Body of pancreas (tissue), 4 donors: ENCODE measurements around the gene APRT. TPM values are rescaled to one million over a fixed set of nuclear protein-coding genes. Genes with fewer than 3 reads are reported as not detected.

Experiments used
- ATAC-seq: fragments of 150-250 bp; one replicate; pipeline ENCODE4 v1.9.1; 2016
- DNase-seq, 4 donors: peaks; one replicate each; pipeline ENCODE4 v3.0.0-alpha.2; 2019
- H3K27ac ChIP-seq, 4 donors: fragments of 200-600 bp; sonication (generic); 1 replicate in 3 of 4; 2 replicates in 1 of 4; pipeline versions ENCODE4 v1.5.1 to v1.6.1; 2016 to 2019; ENCODE audit warnings: mild to moderate bottlenecking in 1 of 4, mixed read lengths in 1 of 4, moderate library complexity in 1 of 4
- H3K27me3 ChIP-seq, 2 donors: fragments of 200-600 bp; sonication (generic); one replicate each; pipeline ENCODE4 v1.6.0; 2016; ENCODE audit warnings: mild to moderate bottlenecking in 1 of 2
- H3K36me3 ChIP-seq, 2 donors: fragments of 200-600 bp; sonication (generic); replicated peaks in 1 of 2; 2 replicates each; pipeline ENCODE4 v1.5.1; 2016; ENCODE audit warnings: low read depth in 2 of 2; ENCODE audit not compliant: insufficient read depth in 1 of 2
- H3K4me1 ChIP-seq: fragments of 200-600 bp; sonication (generic); one replicate; pipeline ENCODE4 v1.6.0; 2016
- H3K4me3 ChIP-seq, 2 donors: fragments of 200-600 bp; sonication (generic); 1 replicate in 1 of 2; 2 replicates in 1 of 2; pipeline ENCODE4 v1.5.1; 2016 to 2019
- H3K9me3 ChIP-seq, 3 donors: fragments of 200-600 bp; sonication (generic); 1 replicate in 2 of 3; 2 replicates in 1 of 3; pipeline ENCODE4 v1.5.1; 2016
- POLR2A ChIP-seq, 3 donors: fragments of 450-650 bp; IDR thresholded peaks; one replicate each; pipeline ENCODE4 v1.6.1; 2016; ENCODE audit warnings: antibody characterized with exemption in 3 of 3, mild to moderate bottlenecking in 2 of 3
- WGBS, 2 donors: methylation state at CpG; one replicate each; pipeline ENCODE4 v1.1.5; 2017; 5-methylcytosine and 5-hydroxymethylcytosine counted together
- intact Hi-C: fragments of 100-400 bp; cut with DNase I; formaldehyde crosslinking; loops from one replicate; pipeline ENCODE4 v1.15.1; 2023
- total RNA-seq, 2 donors: library from RNA; depleted of rRNA; stranded (reverse); fragments of >200 nt; gene quantifications; one replicate each; pipeline ENCODE4 v1.1.0, GENCODE V29; 2016
- TF ChIP-seq, protein P1 (sequence below), 7 experiments: fragments of 450-650 bp in 4 of 7; fragments of 200-600 bp in 3 of 7; sonication (generic) in 3 of 7; IDR thresholded peaks; one replicate each; pipeline ENCODE4 v1.5.1; 2016 to 2019; ENCODE audit warnings: antibody characterized with exemption in 7 of 7

Gene APRT
- total RNA-seq, 2 donors from 2014 or later: 95.9 to 104 TPM

DNA sequence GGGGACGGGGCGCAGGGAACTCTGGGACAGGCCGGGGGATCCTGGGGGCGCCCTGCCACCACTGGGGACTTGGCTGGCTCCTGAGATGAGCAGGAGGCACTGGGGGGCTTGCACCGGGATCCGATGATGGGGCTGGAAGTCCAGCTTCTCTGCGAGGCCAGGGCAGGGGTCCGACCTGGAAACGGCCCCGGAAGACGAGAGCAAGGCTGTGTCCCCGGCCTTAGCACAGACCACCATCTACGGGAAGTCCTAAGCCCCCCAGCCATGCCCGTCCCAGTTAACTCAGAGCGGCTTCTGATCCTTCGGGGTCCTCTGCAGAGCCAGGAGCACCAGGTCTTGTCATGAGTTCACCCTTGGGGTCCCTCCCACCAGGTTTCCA is 7.6 kb downstream of the APRT start:
- no peaks in the 10 kb centered on the region for H3K36me3 ChIP-seq
- ATAC-seq: no peak
- H3K4me1 ChIP-seq: peaks cover 25% of the 10 kb centered on the region
- no peak for TF ChIP-seq POLR2A (IDR thresholded peaks at IDR 0.05)
- TF ChIP-seq, protein P1, sequence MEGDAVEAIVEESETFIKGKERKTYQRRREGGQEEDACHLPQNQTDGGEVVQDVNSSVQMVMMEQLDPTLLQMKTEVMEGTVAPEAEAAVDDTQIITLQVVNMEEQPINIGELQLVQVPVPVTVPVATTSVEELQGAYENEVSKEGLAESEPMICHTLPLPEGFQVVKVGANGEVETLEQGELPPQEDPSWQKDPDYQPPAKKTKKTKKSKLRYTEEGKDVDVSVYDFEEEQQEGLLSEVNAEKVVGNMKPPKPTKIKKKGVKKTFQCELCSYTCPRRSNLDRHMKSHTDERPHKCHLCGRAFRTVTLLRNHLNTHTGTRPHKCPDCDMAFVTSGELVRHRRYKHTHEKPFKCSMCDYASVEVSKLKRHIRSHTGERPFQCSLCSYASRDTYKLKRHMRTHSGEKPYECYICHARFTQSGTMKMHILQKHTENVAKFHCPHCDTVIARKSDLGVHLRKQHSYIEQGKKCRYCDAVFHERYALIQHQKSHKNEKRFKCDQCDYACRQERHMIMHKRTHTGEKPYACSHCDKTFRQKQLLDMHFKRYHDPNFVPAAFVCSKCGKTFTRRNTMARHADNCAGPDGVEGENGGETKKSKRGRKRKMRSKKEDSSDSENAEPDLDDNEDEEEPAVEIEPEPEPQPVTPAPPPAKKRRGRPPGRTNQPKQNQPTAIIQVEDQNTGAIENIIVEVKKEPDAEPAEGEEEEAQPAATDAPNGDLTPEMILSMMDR (IDR thresholded peaks at IDR 0.05): no peak
- H3K4me3 ChIP-seq: no peak overlapping the region
- DNase-seq: no peak
- H3K9me3 ChIP-seq: no peaks in the 10 kb centered on the region
- 3 to 4% methylated on average over 5 to 16 of the region's 16 CpGs for WGBS, 2 donors
- no peaks in the 10 kb centered on the region for H3K27me3 ChIP-seq
- intact Hi-C loops: no loop called here
- no peak overlapping the region for H3K27ac ChIP-seq

DNA sequence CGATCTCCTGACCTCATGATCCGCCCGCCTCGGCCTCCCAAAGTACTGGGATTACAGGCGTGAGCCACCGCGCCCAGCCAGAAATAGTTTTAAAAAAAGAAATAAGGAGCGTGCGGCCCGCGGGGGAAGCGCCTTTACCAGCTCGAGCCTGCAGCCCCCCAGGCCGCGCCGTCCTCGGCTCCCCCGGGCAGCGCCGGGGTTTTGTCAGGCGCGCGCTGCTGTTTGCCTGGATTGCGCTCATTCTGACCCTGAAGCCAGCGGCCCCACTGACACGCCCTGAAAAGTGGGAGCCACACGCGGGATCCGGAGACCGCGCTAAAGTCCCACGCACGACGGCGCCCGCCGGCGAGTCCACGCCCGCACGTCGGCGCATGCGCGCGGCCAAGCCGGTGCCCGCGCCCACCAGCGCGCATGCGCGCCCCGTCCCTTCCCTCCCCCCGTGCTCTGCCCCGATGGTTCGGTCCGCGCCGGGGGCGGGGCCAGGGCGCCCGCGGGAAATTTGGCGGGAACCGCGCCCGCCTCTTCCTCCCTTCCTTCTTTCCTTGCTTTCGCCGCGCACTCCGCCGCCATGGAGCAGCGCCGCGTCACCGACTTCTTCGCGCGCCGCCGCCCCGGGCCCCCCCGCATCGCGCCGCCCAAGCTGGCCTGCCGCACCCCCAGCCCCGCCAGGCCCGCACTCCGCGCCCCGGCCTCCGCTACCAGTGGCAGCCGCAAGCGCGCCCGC is 8.3 kb downstream of the APRT start, which contains the start of gene CDT1:
Gene CDT1 (plus strand): TSS at position 526 of the 724 bp plus-strand sequence. CDS start 43 bp downstream, at position 569.
- H3K27ac ChIP-seq: peak within 1 kb of the TSS in 2 of 4 donors; percentile 39 to 56
- intact Hi-C loops: no loop called here
- ATAC-seq (peak; percentile 88), DNase-seq (peak; percentile 81 to 89 (median 84))
- no peaks in the 10 kb centered on the region for H3K27me3 ChIP-seq
- H3K36me3 ChIP-seq: no peaks in the 10 kb centered on the region
- 0 to 1% methylated on average over 21 to 64 of the region's 98 CpGs for WGBS, 2 donors
- TF ChIP-seq, protein P1 (IDR thresholded peaks at IDR 0.05): peak in 1 of 7 experiments; percentile 5
- TF ChIP-seq POLR2A (IDR thresholded peaks at IDR 0.05): peak in 2 of 3 donors; percentile 54 to 56
- peaks cover 23% of the 10 kb centered on the region for H3K4me1 ChIP-seq
- peak within 1 kb of the TSS in 1 of 2 donors; percentile 60 for H3K4me3 ChIP-seq
- no peaks in the 10 kb centered on the region for H3K9me3 ChIP-seq

DNA sequence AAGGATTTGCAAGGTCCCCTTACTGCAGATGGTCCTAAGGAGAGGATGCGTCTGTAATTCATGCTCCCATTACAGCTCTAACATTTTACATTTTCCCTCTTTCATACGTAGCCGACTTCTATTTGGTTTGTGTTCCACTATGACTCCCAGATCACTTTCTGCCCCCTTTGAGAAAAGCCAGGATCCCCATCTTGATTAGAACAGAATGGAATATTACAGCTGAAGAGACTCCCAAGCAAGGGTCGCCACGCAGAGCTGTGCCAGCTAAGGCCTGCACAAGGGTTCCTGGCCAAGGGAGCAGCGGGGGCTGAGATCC is 11.5 kb downstream of the APRT start:
- H3K27me3 ChIP-seq: no peaks in the 10 kb centered on the region

DNA sequence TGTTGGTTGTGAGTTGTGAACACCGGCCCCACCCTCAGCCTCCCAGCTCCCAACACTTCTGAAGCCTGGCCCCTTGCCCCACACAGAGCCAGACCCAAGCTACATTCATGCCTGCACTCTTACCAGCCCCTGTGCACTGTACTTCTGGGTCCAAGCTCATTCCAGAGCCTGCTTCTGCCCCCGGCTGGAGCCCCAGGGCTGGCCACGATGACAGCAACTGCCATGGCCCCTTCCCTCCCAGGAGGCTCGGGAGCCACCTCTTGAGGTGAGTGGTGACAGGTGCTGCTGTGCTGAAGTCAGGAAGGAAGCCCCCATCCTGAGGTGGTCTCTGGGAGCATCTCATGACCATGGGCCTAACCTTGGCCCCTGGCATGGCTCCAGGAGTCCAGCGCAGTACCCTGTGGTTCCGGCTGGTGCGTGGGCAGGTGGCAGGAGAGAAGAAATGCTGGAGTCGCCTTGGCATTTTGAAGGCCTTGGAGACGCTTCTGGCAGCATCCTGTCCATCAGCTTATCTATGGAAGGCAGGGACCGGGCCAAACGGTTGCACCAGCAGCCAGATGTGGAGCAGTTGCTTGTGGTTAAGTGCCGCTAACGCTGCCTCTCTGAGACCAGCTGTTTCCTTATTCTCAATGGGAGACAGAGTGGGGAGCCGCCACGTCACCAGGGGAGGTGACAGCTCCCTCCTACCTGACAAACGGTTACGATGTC is 12.0 kb downstream of the APRT start:
- H3K4me3 ChIP-seq: no peak overlapping the region
- TF ChIP-seq POLR2A (IDR thresholded peaks at IDR 0.05): no peak
- 77 to 87% methylated on average over 11 to 17 of the region's 17 CpGs for WGBS, 2 donors
- DNase-seq: no peak
- H3K9me3 ChIP-seq: no peaks in the 10 kb centered on the region
- H3K36me3 ChIP-seq: no peaks in the 10 kb centered on the region
- H3K27ac ChIP-seq: no peak overlapping the region
- H3K27me3 ChIP-seq: no peaks in the 10 kb centered on the region
- intact Hi-C loops: no loop called here
- H3K4me1 ChIP-seq: peaks cover 19% of the 10 kb centered on the region
- no peak for ATAC-seq

More for the DNA sequence above, 11.5 kb downstream of the APRT start:
- TF ChIP-seq, protein P1 (IDR thresholded peaks at IDR 0.05): no peak
- no peak for TF ChIP-seq POLR2A (IDR thresholded peaks at IDR 0.05)
- WGBS, 2 donors: 75 to 93% methylated on average over 6 of the region's 6 CpGs
- ATAC-seq: no peak
- H3K4me1 ChIP-seq: peaks cover 23% of the 10 kb centered on the region
- DNase-seq: no peak
- H3K27ac ChIP-seq: no peak overlapping the region
- no peak overlapping the region for H3K4me3 ChIP-seq
- intact Hi-C loops: no loop called here
- no peaks in the 10 kb centered on the region for H3K9me3 ChIP-seq
- H3K36me3 ChIP-seq: no peaks in the 10 kb centered on the region

DNA sequence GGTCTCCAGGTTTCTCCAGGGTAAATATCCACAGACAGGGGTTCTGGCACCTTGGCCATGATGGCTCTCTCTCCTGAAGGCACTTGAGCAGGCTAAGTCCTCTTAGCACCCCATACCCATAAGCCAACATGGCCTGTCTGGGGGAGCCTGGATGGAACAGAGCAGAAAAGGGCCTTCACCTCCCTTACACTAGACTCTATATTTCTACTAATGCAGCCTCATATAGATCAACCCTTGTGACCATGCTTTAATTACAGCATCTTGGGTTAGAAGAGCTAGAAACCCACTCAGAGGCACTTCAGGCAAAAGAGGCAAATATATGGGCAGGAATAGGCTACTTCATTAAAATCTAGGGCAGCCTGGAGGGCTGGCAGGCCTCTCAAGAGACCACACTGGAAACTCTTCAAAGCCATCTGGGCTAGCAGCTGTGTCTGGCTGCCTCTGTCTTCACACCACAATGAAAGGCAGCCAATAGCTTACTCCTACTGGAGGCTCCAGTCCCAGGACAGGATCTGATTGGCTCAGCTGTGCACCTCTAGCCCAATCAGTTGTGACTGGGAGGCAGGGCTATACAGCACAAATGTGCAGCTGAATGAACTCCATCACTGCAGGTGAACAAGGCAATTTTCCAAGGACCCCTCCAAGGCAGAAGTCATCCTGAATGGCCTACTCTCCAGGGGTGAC is 12.8 kb downstream of the APRT start:
- ATAC-seq: no peak
- Histone ChIP-seq H3K4me3 (no peak overlapping the region), H3K27me3 (no peaks in the 10 kb centered on the region), H3K36me3 (no peaks in the 10 kb centered on the region), H3K27ac (no peak overlapping the region), H3K4me1 (peaks cover 11% of the 10 kb centered on the region), H3K9me3 (no peaks in the 10 kb centered on the region)
- TF ChIP-seq, protein P1 (IDR thresholded peaks at IDR 0.05): no peak
- intact Hi-C loops: no loop called here
- no peak for DNase-seq
